Sigmoid colon (tissue), 7 donors: ENCODE measurements around the gene PACS1. TPM values are rescaled to one million over a fixed set of nuclear protein-coding genes. Genes with fewer than 3 reads are reported as not detected.
A peak's percentile ranks its signal among the peaks of the same experiment; 100 is the strongest.

Experiments used
- DNase-seq: peaks from one replicate; pipeline ENCODE4 v3.0.0-alpha.2; 2019
- H3K27ac ChIP-seq, 4 donors: fragments of 200-600 bp; sonication (generic); one replicate each; pipeline ENCODE4 v1.5.1; 2016 to 2019; ENCODE audit warnings: mild to moderate bottlenecking in 1 of 4
- H3K27me3 ChIP-seq, 3 donors: fragments of 200-600 bp; sonication (generic); one replicate each; pipeline ENCODE4 v1.5.1; 2019; ENCODE audit warnings: mild to moderate bottlenecking in 1 of 3
- H3K36me3 ChIP-seq, 4 donors: fragments of 200-600 bp; sonication (generic); one replicate each; pipeline ENCODE4 v1.5.1; 2016 to 2019
- H3K4me1 ChIP-seq, 4 donors: fragments of 200-600 bp; sonication (generic); one replicate each; pipeline ENCODE4 v1.5.1; 2017 to 2019
- H3K4me3 ChIP-seq, 4 donors: fragments of 200-600 bp; sonication (generic); one replicate each; pipeline ENCODE4 v1.5.1; 2017 to 2019; ENCODE audit warnings: mild to moderate bottlenecking in 2 of 4, moderate library complexity in 1 of 4
- H3K9me3 ChIP-seq, 4 donors: fragments of 200-600 bp in 3 of 4; sonication (generic) in 3 of 4; one replicate each; pipeline versions ENCODE4 v1.5.1 to v1.6.1; 2013 to 2019
- CTCF ChIP-seq, 4 experiments: fragments of 450-650 bp in 3 of 4; fragments of 200-600 bp in 1 of 4; IDR thresholded peaks; one replicate each; pipeline ENCODE4 v1.5.1; 2016 to 2019; ENCODE audit warnings: antibody characterized with exemption in 4 of 4, mild to moderate bottlenecking in 3 of 4, moderate library complexity in 2 of 4
- EP300 ChIP-seq, 4 donors: sonication (generic); formaldehyde crosslinking; IDR thresholded peaks; one replicate each; pipeline ENCODE4 v1.6.1; 2017; ENCODE audit warnings: antibody characterized with exemption in 4 of 4
- POLR2A ChIP-seq, 2 donors: fragments of 450-650 bp; IDR thresholded peaks; one replicate each; pipeline ENCODE4 v1.6.1; 2016; ENCODE audit warnings: antibody characterized with exemption in 2 of 2, mild to moderate bottlenecking in 2 of 2, moderate library complexity in 2 of 2
- POLR2AphosphoS5 ChIP-seq, 4 donors: sonication (generic); formaldehyde crosslinking; IDR thresholded peaks; one replicate each; pipeline ENCODE4 v1.6.1; 2017; ENCODE audit warnings: antibody characterized with exemption in 4 of 4
- WGBS, 2 donors: extraction: QIAGEN DNeasy Blood & Tissue Kit; methylation state at CpG; one replicate each; pipeline ENCODE4 v1.1.7; 2013; 5-methylcytosine and 5-hydroxymethylcytosine counted together
- intact Hi-C: fragments of 100-400 bp; cut with DNase I; formaldehyde crosslinking; loops from one replicate; pipeline ENCODE4 v1.15.1; 2023
- polyA plus RNA-seq, 3 donors: library from polyadenylated mRNA; stranded (reverse); fragments of 200-250 nt; gene quantifications; one replicate each; pipeline ENCODE4 v1.2.3, GENCODE V29; 2013
- total RNA-seq, 4 donors: library from RNA; depleted of rRNA; stranded (reverse); fragments of >200 nt; gene quantifications; one replicate each; pipeline ENCODE4 v1.1.0, GENCODE V29; 2016
- donor health status: healthy with polysubstance abuse.
- donor health status: Bipolar disorder and iron deficiency.
- donor health status: healthy.

PACS1 gene
- total and polyA plus RNA-seq, 7 donors = 2.1 to 75.9 (median 22.8) TPM

GRCh38 chr11:66160709-66161108 lies 90.6 kb downstream of the PACS1 start:
- Histone ChIP-seq H3K4me1 (peaks cover 0 to 24% (median 15%) of the 10 kb centered on the region in 4 donors), H3K9me3 (no peaks in the 10 kb centered on the region), H3K27ac (peak overlapping the region in 1 of 4 donors; percentile 72), H3K4me3 (no peak overlapping the region), H3K27me3 (no peaks in the 10 kb centered on the region), H3K36me3 (no peaks in the 10 kb centered on the region)
- no peak for TF ChIP-seq POLR2AphosphoS5 (IDR thresholded peaks at IDR 0.05)
- DNase-seq = no peak
- 94 to 95% methylated on average over 5 of the region's 5 CpGs for WGBS, 2 donors
- intact Hi-C loops = no loop called here

GRCh38 chr11:66168289-66168688 lies 98.2 kb downstream of the PACS1 start:
- TF ChIP-seq CTCF (IDR thresholded peaks at IDR 0.05) (no peak), EP300 (IDR thresholded peaks at IDR 0.05) (no peak)
- WGBS, 2 donors = 94 to 97% methylated on average over 7 of the region's 7 CpGs

GRCh38 chr11:66172146-66172545 lies 102.1 kb downstream of the PACS1 start:
- H3K27ac ChIP-seq = no peak overlapping the region
- no peak for DNase-seq
- peaks cover 0 to 7% (median 0%) of the 10 kb centered on the region in 4 donors for H3K36me3 ChIP-seq
- intact Hi-C loops = no loop called here
- no peaks in the 10 kb centered on the region for H3K27me3 ChIP-seq
- H3K4me3 ChIP-seq = no peak overlapping the region
- TF ChIP-seq POLR2A (IDR thresholded peaks at IDR 0.05) (no peak), CTCF (IDR thresholded peaks at IDR 0.05) (no peak), POLR2AphosphoS5 (IDR thresholded peaks at IDR 0.05) (no peak), EP300 (IDR thresholded peaks at IDR 0.05) (no peak)
- H3K9me3 ChIP-seq = no peaks in the 10 kb centered on the region
- WGBS, 2 donors = 87 to 89% methylated on average over 8 of the region's 8 CpGs
- H3K4me1 ChIP-seq = no peaks in the 10 kb centered on the region

More at GRCh38 chr11:66168289-66168688, 98.2 kb downstream of the PACS1 start:
- peaks cover 0 to 7% (median 0%) of the 10 kb centered on the region in 4 donors for H3K36me3 ChIP-seq
- intact Hi-C loops = no loop called here
- no peaks in the 10 kb centered on the region for H3K9me3 ChIP-seq
- H3K27ac ChIP-seq = no peak overlapping the region
- no peaks in the 10 kb centered on the region for H3K27me3 ChIP-seq
- H3K4me3 ChIP-seq = no peak overlapping the region
- no peaks in the 10 kb centered on the region for H3K4me1 ChIP-seq
- DNase-seq = no peak

GRCh38 chr11:66176650-66177049 lies 106.6 kb downstream of the PACS1 start:
- Histone ChIP-seq H3K9me3 (no peaks in the 10 kb centered on the region), H3K27ac (no peak overlapping the region), H3K27me3 (no peaks in the 10 kb centered on the region), H3K4me1 (no peaks in the 10 kb centered on the region), H3K36me3 (peaks cover 0 to 7% (median 0%) of the 10 kb centered on the region in 4 donors), H3K4me3 (no peak overlapping the region)
- DNase-seq = no peak
- 92 to 93% methylated on average over 7 of the region's 7 CpGs for WGBS, 2 donors
- TF ChIP-seq POLR2A (IDR thresholded peaks at IDR 0.05) (no peak), CTCF (IDR thresholded peaks at IDR 0.05) (no peak), EP300 (IDR thresholded peaks at IDR 0.05) (no peak), POLR2AphosphoS5 (IDR thresholded peaks at IDR 0.05) (no peak)
- intact Hi-C loops = no loop called here

GRCh38 chr11:66178183-66178582 lies 108.1 kb downstream of the PACS1 start:
- no peak overlapping the region for H3K27ac ChIP-seq
- H3K36me3 ChIP-seq = no peaks in the 10 kb centered on the region
- H3K4me1 ChIP-seq = no peaks in the 10 kb centered on the region
- no peaks in the 10 kb centered on the region for H3K9me3 ChIP-seq
- no peak for TF ChIP-seq EP300 (IDR thresholded peaks at IDR 0.05)
- TF ChIP-seq POLR2AphosphoS5 (IDR thresholded peaks at IDR 0.05) = no peak
- TF ChIP-seq POLR2A (IDR thresholded peaks at IDR 0.05) = no peak
- no peak for TF ChIP-seq CTCF (IDR thresholded peaks at IDR 0.05)
- no peak for DNase-seq
- no peak overlapping the region for H3K4me3 ChIP-seq
- intact Hi-C loops = no loop called here
- 95 to 97% methylated on average over 2 of the region's 2 CpGs for WGBS, 2 donors
- no peaks in the 10 kb centered on the region for H3K27me3 ChIP-seq
